Measurements from ENCODE around the gene FRMD4A.
"Not testable (repeated sequence)": the region's sequence is repeated elsewhere in the genome, so short reads cannot be mapped to it uniquely, and the experiment has no call there.

FRMD4A gene

DNA sequence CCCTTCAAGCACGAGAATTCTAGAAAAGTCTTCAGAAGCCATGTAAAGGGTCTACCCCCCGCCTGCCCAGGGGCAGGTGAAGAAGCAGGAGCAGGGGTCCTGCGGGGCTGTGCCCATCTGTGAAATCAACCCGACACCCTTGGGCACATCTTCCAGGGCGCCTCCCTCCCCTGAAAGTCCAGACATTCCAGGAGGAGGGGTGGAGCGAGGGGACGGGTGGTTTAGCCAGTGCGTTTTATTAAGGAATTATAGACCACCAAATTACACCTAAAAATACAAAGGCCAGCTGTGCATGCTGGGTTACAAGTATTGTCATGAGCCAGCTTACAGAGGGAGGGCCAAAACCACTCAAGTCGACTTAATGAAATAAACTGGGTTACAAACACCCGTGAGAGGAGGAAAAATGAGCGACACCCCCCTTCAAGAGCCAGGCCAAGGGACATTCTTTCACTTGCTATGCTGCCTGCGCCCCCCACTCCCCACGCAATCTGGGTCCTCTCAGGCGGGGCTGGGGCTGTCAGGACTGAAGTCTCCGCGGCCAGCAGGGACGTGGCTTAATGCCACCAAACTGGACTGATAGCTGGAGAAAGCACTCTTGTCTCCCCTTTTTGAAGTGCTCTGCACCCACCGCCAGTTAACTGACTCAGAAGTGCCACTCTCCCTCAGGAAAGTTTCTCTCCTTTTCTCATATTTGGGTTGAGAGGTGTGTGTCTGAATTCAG, 360.3 kb downstream of the FRMD4A start:
- DNase-seq, result no peak

DNA sequence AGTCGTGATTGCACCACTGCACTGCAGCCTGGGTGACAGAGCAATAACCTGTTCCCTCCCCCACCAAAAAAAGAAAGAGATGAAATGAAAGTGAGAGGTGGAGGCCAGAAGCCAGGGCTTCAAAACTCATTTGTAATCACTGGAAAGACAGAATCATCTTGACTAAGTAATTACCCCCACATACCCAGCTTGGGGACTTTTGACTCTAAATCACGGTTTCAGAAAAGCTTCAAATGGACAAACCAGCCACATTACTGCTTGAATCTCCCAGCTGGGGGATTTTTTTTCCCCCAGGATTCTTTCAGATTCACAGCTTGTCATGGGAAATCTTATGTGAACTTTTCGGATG, 361.0 kb downstream of the FRMD4A start:
- DNase-seq, result no peak

DNA sequence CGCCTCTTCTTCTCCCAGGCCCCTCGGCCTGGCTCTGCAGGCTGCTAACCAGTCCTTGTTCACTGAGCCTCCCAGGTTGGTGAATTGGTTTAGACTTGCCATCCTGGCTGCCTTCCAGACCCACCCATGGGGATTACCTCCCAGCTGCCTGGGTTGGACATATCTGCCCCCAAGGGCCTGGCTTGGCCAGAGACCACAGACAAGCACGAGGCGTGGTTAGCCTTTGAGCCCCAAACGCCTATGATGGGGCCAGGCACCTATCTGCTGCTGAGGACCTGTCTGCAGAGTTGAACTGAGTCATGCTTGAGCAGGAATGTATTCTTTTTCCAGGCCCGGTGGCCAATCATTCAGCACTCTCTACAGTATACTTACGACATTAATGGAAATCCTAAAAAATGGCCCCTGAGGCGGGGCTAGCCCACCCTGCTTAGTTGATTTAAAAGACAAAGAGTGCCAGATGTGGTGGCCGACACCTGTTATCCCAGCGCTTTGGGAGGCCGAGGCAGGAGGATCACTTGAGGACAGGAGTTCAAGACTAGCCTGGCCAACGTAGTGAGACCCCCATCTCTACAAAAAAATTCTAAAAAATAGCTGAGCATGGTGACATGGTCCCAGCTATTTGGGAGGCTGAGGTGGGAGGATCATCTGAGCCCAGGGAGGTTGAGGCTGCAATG, 361.5 kb downstream of the FRMD4A start:
- peak; percentile 64 for DNase-seq

DNA sequence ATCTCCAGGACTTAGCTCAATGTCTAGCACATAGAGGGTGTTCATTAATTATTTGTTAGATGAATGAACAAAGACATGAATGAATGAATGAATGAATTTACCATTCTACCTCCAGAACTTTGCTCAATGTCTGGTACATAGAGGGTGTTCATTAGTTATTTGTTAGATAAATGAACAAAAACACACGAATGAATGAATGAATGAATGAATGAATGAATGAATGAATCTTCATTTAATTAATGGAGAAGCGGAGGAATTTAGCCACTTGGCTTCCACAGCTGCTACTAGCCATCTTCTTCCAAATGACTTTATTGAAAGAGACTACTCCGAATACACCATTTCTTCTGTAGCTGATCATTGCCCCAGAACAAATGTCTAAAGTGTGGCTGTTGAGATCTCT, 368.9 kb downstream of the FRMD4A start:
- DNase-seq, result no peak

DNA sequence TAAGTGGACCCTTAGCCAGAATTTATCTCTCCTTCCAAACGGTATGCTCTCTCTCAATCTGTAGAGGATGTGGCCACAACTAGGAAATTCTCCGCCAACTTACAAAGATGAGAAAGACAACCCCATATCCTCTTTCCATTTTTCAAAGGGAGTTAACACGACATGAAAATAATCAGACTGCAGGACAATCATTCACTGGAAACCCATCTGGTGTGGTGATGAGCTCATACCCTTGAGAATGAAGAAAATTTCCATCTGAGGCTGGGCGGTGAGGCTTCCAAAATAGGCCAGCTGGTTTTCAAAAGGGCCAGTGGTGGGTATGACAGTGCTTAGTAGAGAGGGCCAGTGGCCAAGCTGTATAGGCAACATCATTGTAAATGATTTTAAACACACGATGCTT, 369.6 kb downstream of the FRMD4A start:
- DNase-seq, result peak; percentile 72

DNA sequence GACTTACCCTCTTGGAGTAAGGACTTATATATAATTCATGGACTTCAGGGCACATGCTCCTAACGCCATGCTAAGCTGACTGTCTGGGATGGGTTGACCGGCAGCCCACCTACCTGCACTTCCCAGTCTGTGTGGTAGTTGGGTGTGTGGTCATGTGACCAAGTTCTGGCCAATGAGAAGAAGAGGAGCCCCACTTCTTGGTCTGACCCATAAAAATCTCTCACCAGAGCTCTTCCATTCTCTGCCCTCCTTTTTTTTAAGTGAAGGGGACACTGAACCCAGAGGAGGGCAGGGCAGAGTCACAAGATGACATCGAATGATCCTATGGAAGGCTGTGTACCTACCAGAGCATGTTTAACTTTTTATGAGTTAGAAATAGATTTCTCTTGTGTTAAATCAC, 370.1 kb downstream of the FRMD4A start:
- no peak for DNase-seq

DNA sequence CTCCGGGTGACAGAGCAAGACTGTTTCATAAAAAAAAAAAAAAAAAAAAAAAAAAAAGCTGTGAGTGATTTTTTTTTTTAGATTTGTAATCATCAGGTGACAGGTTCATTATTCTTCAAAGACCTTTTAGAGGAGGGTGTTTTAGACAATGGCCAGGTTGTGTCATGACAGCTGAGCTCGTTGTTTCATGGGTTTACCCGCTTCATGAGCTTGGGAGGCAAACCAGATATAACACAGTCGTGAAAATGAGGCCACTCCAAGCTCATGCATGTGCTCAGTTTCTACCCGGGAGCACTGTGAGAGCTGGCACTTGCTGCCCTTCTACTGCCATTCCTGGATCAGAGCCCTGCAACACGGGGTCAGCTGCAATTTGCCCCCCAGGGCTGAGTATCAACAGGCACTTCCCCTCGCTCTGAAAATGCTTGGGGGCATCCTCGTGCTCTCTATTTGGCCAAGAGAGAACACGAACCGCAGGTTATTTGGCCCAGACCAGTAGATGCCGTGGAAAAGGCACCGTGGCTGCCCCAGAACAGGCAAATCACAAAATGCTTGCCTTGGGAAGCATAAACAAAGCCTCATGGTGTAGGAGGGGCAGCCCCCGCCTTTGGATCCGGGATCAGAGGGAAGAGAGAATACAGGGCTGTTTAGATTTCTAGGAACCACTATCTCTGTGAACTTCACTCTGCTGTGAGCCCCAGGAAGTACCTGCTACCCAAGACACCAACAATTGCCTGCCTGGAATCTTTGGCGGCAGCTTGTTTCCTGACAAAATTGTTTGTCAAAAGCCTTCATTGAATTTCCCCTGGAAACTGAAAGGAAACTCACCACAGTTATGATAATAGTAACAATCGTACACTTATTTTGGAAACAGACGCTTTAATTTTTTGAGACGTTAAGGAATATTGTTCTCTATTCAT, 371.0 kb downstream of the FRMD4A start:
- DNase-seq, result no peak

DNA sequence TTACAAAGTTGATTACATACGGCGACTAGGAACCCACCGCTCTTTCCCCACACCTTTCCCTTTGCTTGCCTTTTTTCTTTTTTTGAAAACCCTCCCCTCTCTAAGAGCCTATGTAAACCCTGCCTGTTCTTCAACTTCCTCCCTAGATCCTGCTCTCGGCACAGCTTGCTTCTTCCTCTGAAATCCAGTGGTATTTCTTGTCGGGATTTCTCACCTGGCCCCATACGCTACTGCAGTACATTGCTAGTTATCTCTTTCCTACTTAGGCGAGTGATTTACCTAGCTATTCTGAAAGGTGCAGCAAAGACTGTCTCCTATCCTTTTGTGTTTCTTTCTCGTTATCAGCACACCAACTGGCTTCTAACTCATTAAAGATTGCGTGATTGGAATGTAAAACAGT, 372.9 kb downstream of the FRMD4A start:
- no peak for DNase-seq

DNA sequence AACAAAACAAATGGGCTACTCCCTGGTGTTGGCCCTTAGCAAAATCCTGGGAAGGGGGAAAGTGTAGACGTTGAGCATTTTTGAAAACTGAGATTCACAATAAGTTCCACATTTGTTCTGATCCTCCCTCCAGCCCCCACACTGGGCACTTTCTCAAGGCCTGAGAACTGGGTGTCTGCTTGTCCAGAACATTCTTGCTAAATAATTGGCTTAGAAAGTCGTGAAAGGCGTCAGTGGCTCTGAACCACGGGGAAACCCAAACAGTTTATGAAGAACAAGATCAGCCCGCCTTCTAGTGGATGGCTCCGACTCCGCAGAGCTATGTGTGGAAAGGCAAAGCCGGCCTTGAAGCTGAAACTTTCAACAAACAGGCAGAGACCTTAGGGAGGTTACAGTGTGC, 373.9 kb downstream of the FRMD4A start:
- no peak for DNase-seq

DNA sequence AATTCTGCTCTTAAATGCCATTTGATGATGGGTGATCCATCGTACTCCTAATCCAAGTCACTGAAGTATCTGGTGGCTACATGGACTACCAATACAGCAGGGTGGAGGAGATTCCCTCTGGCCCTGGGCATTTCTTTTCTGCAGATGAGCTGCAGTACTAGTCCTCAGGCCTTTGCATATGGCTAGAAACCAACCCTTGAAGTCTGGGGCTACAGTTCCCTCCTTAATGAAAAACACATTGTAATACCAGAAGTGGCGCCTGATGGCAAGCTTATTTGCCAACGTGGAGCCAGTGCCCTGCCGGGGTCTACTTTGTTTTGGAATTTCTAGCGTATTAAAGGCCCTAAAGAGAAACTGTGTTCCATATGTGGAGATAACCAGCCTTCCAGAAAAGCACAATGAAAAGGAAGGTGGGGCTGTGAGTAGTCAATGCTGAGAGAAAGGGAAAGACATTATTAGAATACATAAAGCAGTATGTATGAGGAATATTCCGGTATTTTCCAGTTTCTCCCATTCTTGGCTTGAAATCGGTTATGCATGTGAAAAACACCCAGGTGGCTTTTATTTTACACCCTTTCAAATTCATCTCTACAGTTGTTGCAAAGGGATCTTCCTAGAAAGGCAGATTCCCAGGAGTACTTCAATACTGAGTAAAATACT, 375.2 kb downstream of the FRMD4A start:
- DNase-seq, result no peak

DNA sequence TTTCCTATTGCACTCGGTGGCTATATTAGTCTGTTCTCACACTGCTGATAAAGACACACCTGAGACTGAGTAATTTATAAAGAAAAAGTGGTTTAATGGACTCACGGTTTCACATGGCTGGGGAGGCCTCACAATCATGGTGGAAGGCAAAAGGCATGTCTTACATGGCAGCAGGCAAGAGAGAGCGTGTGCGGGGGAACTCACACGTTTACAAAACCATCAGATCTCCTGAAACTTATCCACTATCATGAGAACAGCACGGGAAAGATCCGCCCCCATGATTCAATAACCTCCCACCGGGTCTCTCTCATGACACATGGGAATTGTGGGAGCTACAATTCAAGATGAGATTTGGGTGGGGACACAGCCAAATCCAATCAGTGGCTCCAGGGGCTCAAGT, 376.5 kb downstream of the FRMD4A start:
- not testable (repeated sequence) for DNase-seq

DNA sequence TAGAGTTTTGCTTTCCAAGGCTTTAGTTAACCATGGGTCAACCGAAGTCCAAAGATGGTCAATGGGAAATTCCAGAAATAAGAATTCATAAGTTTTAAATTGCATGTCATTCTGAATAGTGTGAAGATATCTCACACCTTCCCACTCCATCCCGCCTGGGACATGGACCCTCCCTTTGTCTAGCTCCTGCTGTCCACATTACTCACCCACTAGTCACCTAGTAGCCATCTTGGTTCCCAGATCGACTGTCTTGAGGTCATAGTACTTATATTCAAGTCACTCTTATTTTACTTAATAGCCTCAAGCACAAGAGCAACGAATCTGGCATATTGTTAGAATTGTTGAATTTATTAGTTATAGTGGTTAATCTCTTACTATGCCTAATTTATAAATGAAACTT, 377.4 kb downstream of the FRMD4A start:
- DNase-seq, result no peak

DNA sequence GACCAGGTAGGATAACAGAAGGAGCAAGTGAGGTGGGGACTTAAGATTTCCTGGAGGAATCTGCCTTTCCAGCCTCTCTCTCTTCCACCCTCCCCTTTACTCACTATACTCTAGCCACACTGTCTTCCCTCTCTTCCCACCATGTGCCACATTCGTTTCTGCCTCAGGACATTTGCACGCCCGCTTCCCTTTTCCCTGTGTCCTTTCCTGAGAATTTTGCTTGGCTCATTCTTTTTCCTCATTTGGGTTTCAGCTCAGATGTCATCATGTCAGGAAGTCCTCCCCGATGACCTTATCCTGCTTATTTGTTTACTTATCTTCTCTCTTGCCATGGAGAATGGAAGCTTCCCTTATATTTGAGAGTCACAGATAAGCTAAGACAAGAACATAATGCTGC, 380.2 kb downstream of the FRMD4A start:
- no peak for DNase-seq

DNA sequence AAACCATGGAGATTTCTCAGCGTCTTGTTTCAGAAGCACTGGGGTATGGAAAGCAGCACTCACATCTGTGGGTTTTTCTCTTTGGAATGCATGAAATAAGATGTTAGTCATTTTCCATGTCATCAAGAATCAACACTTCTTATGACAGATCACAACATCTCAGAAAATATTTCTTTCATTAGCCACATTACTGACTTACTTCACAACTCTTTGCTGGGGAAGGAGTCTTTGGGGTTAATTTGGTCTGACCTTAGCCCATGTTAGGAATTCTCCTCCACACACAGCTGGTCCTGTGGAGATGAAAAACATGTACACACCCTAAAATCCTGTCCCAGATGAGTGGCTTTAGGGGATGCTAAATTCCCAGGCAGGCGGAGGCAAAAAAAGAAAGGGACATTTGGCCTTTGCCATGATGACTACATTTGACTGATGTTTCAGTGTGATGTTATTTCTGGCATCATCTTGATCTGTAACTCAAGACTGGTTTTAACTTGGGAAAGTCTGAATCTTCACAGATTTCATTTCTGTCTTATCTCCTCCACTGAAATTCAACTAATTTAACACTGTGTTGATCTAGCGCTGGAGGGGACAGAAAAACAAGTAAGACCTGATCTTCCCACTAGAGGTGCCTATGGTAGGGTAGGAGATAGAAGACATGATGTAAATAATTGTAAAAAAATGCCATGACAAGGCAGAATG, 380.7 kb downstream of the FRMD4A start:
- no peak for DNase-seq

DNA sequence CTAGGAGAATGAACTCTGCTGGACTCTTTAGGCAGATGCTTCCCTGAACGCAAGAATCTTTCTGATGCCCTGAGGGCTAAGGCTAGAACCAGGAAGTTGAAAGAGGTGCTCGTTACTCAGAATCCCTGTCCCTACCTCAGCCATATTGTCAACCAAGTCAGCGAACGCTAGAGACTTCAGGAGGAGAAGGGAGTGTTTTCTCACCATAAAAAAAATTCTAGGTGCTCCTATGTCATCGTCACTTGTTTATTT, 384.6 kb downstream of the FRMD4A start:
- peak; percentile 77 for DNase-seq

DNA sequence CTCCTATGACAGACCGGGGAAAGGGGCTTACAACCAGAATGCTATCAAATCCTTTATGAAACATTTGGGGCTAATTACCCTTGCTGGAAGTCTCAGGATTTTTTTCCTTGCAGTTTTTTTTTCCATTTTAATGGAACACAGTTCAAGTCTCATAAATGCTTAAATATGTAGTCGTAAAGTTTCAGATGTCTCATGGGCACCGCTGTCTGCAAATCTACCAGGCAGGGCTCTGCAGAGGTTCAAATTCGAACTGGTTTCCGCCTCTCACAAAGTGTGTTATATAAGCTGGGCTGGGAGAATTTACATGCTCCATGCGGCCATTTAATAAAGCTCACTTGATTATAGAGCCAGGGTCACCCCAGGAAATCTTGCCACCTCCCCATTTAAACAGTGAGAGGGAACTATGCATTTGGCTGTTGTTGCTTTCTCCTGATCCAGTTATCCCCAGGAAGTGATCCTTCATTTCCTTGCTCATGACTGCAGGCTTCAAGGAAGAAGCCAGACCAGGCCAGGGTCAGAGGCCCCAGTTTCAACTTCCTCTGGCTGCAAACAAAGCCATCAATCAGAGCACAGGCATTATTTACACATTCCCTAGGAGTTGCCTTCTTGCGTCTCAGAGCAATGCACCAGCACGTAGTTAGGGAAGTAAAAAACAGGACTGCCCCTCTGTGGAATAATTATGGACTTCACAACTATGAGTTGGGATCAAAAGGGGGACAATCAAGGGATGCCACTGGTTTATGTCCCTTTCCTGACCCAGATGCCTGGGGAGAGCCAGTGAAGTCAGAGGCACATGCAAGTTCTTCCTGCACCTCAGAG, 385.1 kb downstream of the FRMD4A start:
- DNase-seq, result peak; percentile 78

DNA sequence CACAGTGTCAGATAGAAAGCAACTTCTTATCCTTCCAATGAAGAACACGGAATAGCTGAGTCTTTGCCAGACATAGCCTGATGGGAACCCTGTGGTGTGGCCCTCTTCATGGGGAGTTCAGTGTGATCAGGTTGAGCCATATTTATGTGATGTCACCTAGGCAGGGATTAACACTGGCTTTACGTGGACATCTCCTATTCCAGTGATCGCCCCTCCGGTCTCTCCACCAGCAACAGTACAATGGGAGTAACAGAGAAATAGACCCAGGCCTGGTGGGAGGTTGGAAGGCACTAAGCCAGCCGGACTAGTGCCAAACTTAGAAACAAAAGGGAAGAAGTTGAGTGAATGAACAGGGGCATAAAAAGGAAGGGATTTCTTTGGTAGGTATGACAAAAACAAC, 385.9 kb downstream of the FRMD4A start:
- no peak for DNase-seq

DNA sequence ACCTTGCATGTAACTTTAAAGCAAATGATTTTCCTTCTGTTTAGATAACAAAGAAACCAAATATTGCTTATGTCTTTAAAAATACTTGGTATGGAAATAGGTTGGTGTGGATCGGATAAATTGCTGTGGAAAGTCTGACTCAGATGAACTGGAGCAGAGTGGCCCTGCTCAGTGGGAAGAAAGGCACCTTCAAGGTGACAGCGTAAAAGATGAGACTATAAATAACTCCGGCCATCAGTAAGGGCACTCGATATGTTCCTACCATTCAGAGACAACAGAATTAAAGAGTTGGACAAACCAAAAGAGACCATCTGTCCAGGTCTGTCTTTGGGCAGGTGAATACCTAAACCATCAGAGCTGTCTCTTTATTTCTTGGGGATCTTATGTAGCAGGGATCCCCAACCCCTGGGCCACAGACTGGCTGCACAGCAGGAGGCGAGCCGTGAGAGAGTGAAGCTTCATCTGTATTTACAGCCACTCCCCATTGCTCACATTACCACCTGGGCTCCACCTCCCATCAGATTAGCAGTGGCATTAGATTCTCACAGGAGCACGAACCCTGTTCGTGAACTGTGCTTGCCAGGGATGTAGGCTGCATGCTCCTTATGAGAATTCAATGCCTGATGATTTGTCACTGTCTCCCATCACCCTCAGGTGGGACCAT, 386.9 kb downstream of the FRMD4A start:
- no peak for DNase-seq

DNA sequence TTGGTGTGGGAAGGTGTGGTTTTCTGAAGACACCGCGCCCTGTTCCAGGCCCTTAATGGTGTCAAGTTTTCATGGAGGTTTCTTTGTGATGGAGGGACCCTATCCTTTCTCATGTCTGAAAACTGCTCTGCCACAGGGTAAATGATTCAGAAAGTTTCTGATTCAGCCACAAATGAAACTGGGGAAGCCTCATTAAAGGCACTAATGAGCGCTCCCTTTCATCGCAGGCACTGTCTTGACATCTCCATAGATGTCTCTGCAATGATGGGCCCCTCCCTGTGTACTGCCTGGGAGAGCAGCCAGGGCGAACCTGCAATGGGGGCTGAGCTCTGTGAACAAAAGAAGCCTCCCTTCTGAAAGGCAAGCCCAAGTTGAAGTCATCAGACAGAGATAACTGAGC, 388.7 kb downstream of the FRMD4A start:
- DNase-seq, result no peak

DNA sequence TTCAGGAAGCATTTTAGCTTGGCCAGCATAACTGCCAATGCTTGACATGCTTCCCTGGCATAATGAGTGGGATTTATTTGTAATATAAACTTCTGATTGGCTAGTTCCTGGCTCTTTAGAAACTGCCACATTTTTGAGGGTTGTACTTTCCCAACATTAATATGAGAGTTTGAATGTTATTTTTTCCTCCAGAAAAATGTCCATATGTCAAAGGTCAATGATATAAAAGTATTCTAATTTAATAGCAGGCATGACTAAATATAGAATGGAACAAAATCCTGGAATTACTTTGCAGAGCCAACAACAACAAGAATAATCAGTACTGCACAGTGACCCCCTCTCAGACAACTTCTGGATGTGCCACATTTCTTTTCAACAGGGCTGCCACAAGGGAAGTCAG, 391.3 kb downstream of the FRMD4A start:
- DNase-seq, result no peak

DNA sequence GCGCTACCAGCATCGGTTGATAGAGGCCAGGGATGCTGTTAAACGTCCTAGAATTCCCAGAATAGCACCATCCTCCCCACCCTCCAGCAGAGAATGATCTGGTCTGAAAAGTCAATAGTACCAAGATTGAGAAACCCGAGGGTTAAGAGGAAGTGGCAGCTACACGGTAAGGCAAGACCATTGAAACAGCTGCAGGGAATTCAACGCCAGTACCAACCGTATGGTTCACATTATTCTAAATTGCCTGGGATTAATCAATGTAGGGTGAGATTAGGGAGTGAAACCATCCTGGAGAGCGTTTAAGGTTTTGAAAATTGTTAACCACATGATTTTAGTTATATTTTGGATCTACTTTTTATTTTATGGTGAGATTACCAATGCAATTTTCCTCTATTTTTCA, 391.8 kb downstream of the FRMD4A start:
- DNase-seq, result no peak

DNA sequence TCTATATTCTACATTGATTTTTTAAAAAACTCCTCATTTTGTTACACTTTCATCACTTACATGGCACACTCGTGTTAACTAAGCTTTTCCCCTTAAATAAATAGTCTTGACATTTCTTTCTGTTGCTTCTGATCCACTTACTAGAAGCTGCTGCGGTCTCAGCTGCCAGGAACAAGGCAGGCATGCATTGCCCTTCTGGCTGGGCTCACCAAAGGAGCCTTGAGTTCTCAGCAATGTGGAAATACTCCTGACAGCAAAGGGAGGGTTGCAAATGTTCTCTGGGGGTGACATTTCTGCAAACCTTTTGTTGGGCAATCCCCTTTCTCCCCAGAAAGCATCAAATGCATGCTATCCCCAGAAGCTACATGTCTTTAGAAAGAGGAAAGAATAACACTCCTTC, 393.9 kb downstream of the FRMD4A start:
- DNase-seq, result no peak
